Stomach (tissue), 4 donors: Measurements from ENCODE around the gene PRUNE1.

Experiments used
- CTCF ChIP-seq, 7 experiments: fragments of 450-650 bp in 4 of 7; fragments of 200-600 bp in 3 of 7; sonication (generic) in 3 of 7; IDR thresholded peaks; one replicate each; pipeline ENCODE4 v1.5.1; 2016 to 2019; ENCODE audit warnings: antibody characterized with exemption in 7 of 7, control low read depth in 2 of 7, mild to moderate bottlenecking in 1 of 7
- EP300 ChIP-seq: sonication (generic); formaldehyde crosslinking; IDR thresholded peaks from one replicate; pipeline ENCODE4 v1.6.1; 2017; ENCODE audit warnings: antibody characterized with exemption
- POLR2A ChIP-seq, 4 donors: fragments of 450-650 bp; IDR thresholded peaks; one replicate each; pipeline ENCODE4 v1.6.1; 2016; ENCODE audit warnings: antibody characterized with exemption in 4 of 4, control low read depth in 2 of 4, mild to moderate bottlenecking in 1 of 4, moderate library complexity in 1 of 4
- POLR2AphosphoS5 ChIP-seq, 3 donors: sonication (generic); formaldehyde crosslinking; IDR thresholded peaks; one replicate each; pipeline ENCODE4 v1.6.1; 2016; ENCODE audit warnings: antibody characterized with exemption in 3 of 3

- TF ChIP-seq EP300 (no peak), CTCF (IDR thresholded peaks at IDR 0.05) (no peak), POLR2A (IDR thresholded peaks at IDR 0.05) (no peak), POLR2AphosphoS5 (IDR thresholded peaks at IDR 0.05) (no peak)
Measured at GRCh38 chr1:151067185-151067584, 58.9 kb downstream of the PRUNE1 start.
